ENCODE data around the gene SEMA3G.

Gene SEMA3G

GRCh38 chr3:52396907-52397591, 47.9 kb downstream of the SEMA3G start:
- Histone ChIP-seq H3K4me3 (ENCODE audit: low read depth, low read length) (no peak overlapping the region), H3K27ac (no peak overlapping the region), H3K36me3 (replicated peaks) (peaks cover 5% of the 10 kb centered on the region), H3K27me3 (replicated peaks) (no peaks in the 10 kb centered on the region)
- DNase-seq = no peak
- no peak for TF ChIP-seq CTCF (IDR thresholded peaks at IDR 0.05; ENCODE audit: low read depth, low read length, missing control alignments)
- in situ Hi-C loops (cut with HindIII; ENCODE audit: low pct_ligation_motif_present, low sequenced_read_pairs) = no loop called here

GRCh38 chr3:52396011-52396906, 48.6 kb downstream of the SEMA3G start:
- in situ Hi-C loops (cut with HindIII; ENCODE audit: low pct_ligation_motif_present, low sequenced_read_pairs) = no loop called here
- no peak overlapping the region for H3K27ac ChIP-seq
- DNase-seq = no peak
- no peak overlapping the region for H3K4me3 ChIP-seq (ENCODE audit: low read depth, low read length)
- no peaks in the 10 kb centered on the region for H3K27me3 ChIP-seq (replicated peaks)
- H3K36me3 ChIP-seq (replicated peaks) = no peaks in the 10 kb centered on the region
- TF ChIP-seq CTCF (IDR thresholded peaks at IDR 0.05; ENCODE audit: low read depth, low read length, missing control alignments) = no peak

GRCh38 chr3:52395503-52395865, 49.4 kb downstream of the SEMA3G start:
- TF ChIP-seq CTCF (IDR thresholded peaks at IDR 0.05; ENCODE audit: low read depth, low read length, missing control alignments) = no peak
- H3K36me3 ChIP-seq (replicated peaks) = no peaks in the 10 kb centered on the region
- no peaks in the 10 kb centered on the region for H3K27me3 ChIP-seq (replicated peaks)
- in situ Hi-C loops (cut with HindIII; ENCODE audit: low pct_ligation_motif_present, low sequenced_read_pairs) = no loop called here
- no peak overlapping the region for H3K27ac ChIP-seq
- DNase-seq = no peak
- H3K4me3 ChIP-seq (ENCODE audit: low read depth, low read length) = no peak overlapping the region

GRCh38 chr3:52394751-52395502, 50.0 kb downstream of the SEMA3G start:
- no peak for DNase-seq
- in situ Hi-C loops (cut with HindIII; ENCODE audit: low pct_ligation_motif_present, low sequenced_read_pairs) = no loop called here
- Histone ChIP-seq H3K36me3 (replicated peaks) (no peaks in the 10 kb centered on the region), H3K27me3 (replicated peaks) (no peaks in the 10 kb centered on the region), H3K27ac (no peak overlapping the region), H3K4me3 (ENCODE audit: low read depth, low read length) (no peak overlapping the region)
- no peak for TF ChIP-seq CTCF (IDR thresholded peaks at IDR 0.05; ENCODE audit: low read depth, low read length, missing control alignments)

GRCh38 chr3:52393959-52394670, 50.8 kb downstream of the SEMA3G start:
- Histone ChIP-seq H3K36me3 (replicated peaks) (no peaks in the 10 kb centered on the region), H3K27me3 (replicated peaks) (no peaks in the 10 kb centered on the region), H3K4me3 (ENCODE audit: low read depth, low read length) (no peak overlapping the region), H3K27ac (no peak overlapping the region)
- no peak for DNase-seq
- TF ChIP-seq CTCF (IDR thresholded peaks at IDR 0.05; ENCODE audit: low read depth, low read length, missing control alignments) = no peak
- in situ Hi-C loops (cut with HindIII; ENCODE audit: low pct_ligation_motif_present, low sequenced_read_pairs) = no loop called here

All from brain microvascular endothelial cell (primary cell).